ENCODE results near the gene NPPC. TPM values are rescaled to one million over a fixed set of nuclear protein-coding genes. Genes with fewer than 3 reads are reported as not detected.

The NPPC gene
- total RNA-seq, 1 donor from 2014 or later, result 5.4 TPM

- DNase-seq (ENCODE audit: extremely low spot score, unreplicated experiment), result peak; percentile 83
- no peaks in the 10 kb centered on the region for H3K36me3 Mint-ChIP-seq
- H3K27me3 Mint-ChIP-seq, result peaks cover 13% of the 10 kb centered on the region
- no peaks in the 10 kb centered on the region for H3K4me1 Mint-ChIP-seq (ENCODE audit: unreplicated experiment)
- H3K9me3 Mint-ChIP-seq, result no peaks in the 10 kb centered on the region
- H3K4me3 Mint-ChIP-seq, result no peak overlapping the region
- peak; percentile 92 for TF ChIP-seq CTCF (conservative IDR thresholded peaks at IDR 0.05)
- no peak overlapping the region for H3K27ac Mint-ChIP-seq
These were observed 25.7 kb downstream of the NPPC start for GRCh38 chr2:231900486-231900942.

GRCh38 chr2:231894566-231895380 is 31.4 kb downstream of the NPPC start:
- no peak overlapping the region for H3K4me3 Mint-ChIP-seq
- peaks cover 3% of the 10 kb centered on the region for H3K27me3 Mint-ChIP-seq
- H3K4me1 Mint-ChIP-seq (ENCODE audit: unreplicated experiment), result peaks cover 15% of the 10 kb centered on the region
- no peaks in the 10 kb centered on the region for H3K9me3 Mint-ChIP-seq
- no peak overlapping the region for H3K27ac Mint-ChIP-seq
- H3K36me3 Mint-ChIP-seq, result no peaks in the 10 kb centered on the region
- TF ChIP-seq CTCF (conservative IDR thresholded peaks at IDR 0.05), result no peak
- no peak for DNase-seq (ENCODE audit: extremely low spot score, unreplicated experiment)

- no peak overlapping the region for H3K4me3 Mint-ChIP-seq
- no peak overlapping the region for H3K27ac Mint-ChIP-seq
- H3K4me1 Mint-ChIP-seq (ENCODE audit: unreplicated experiment), result peaks cover 15% of the 10 kb centered on the region
- H3K36me3 Mint-ChIP-seq, result no peaks in the 10 kb centered on the region
- H3K27me3 Mint-ChIP-seq, result peaks cover 14% of the 10 kb centered on the region
- DNase-seq (ENCODE audit: extremely low spot score, unreplicated experiment), result no peak
- TF ChIP-seq CTCF (conservative IDR thresholded peaks at IDR 0.05), result no peak
- H3K9me3 Mint-ChIP-seq, result no peaks in the 10 kb centered on the region
These were observed 34.7 kb downstream of the NPPC start for GRCh38 chr2:231891514-231891905.

- Mint-ChIP-seq H3K9me3 (no peaks in the 10 kb centered on the region), H3K27me3 (peaks cover 19% of the 10 kb centered on the region), H3K4me1 (ENCODE audit: unreplicated experiment) (peaks cover 15% of the 10 kb centered on the region), H3K27ac (no peak overlapping the region), H3K36me3 (no peaks in the 10 kb centered on the region), H3K4me3 (no peak overlapping the region)
- no peak for TF ChIP-seq CTCF (conservative IDR thresholded peaks at IDR 0.05)
- no peak for DNase-seq (ENCODE audit: extremely low spot score, unreplicated experiment)
These were observed 35.2 kb downstream of the NPPC start for GRCh38 chr2:231890896-231891513.

- Mint-ChIP-seq H3K27me3 (peaks cover 23% of the 10 kb centered on the region), H3K27ac (no peak overlapping the region), H3K4me3 (no peak overlapping the region), H3K4me1 (ENCODE audit: unreplicated experiment) (peaks cover 32% of the 10 kb centered on the region), H3K9me3 (no peaks in the 10 kb centered on the region), H3K36me3 (no peaks in the 10 kb centered on the region)
- no peak for DNase-seq (ENCODE audit: extremely low spot score, unreplicated experiment)
- TF ChIP-seq CTCF (conservative IDR thresholded peaks at IDR 0.05), result no peak
These were observed 38.4 kb downstream of the NPPC start for GRCh38 chr2:231887756-231888155.

Measured in type B pancreatic cell (in vitro differentiated cells).